HepG2 (cell line): ENCODE results near the gene PDCL3. TPM values are rescaled to one million over a fixed set of nuclear protein-coding genes. Genes with fewer than 3 reads are reported as not detected.

Experiments used
- ATAC-seq: fragments of 200-7000 bp; cut with Tn5 transposase; 3 replicates; pipeline ENCODE4 v1.9.1; 2020; ENCODE audit warnings: mild to moderate bottlenecking, moderate library complexity
- BruUV-seq: library from RNA; stranded (reverse); fragments of 400-500 nt; replicated peaks from 2 replicates; lab custom pipeline; 2021; lab: Mats Ljungman, UMichigan
- CTCF ChIA-PET: fragments of 300-600 bp; formaldehyde crosslinking; extraction: SDS; loops from one replicate; lab custom pipeline; 2021; ENCODE audit warnings: low total read pairs, inconsistent platforms, low intra/inter-chr PET ratio; lab: Yijun Ruan, JAX
- POLR2A ChIA-PET: fragments of 350-600 bp; sonication (Branson Sonifier 250); formaldehyde crosslinking; loops from one replicate; lab custom pipeline; 2020; ENCODE audit warnings: antibody characterized with exemption, inconsistent platforms; lab: Yijun Ruan, JAX
- DNase-seq: peaks from one replicate; pipeline ENCODE4 v3.0.0-alpha.2; 2015; ENCODE audit warnings: low spot score
- FAIRE-seq: peaks from 3 replicates; lab custom pipeline; 2011; peaks lifted over from hg19 to GRCh38; lab: Jason Lieb, UNC
- H2AFZ ChIP-seq: one replicate; pipeline ENCODE4 v1.6.1; 2011; ENCODE audit warnings: low read length, inconsistent platforms
- H3K27ac ChIP-seq: fragments of 300-600 bp; 3 replicates; pipeline ENCODE4 v1.8.0; 2011; ENCODE audit warnings: mixed run types, mild to moderate bottlenecking, mixed read lengths, low read length, inconsistent platforms; ENCODE audit not compliant: insufficient read depth; ENCODE audit errors: extremely low read length
- H3K27me3 ChIP-seq, 2 experiments: fragments of 200-600 bp in 1 of 2; 2 replicates in 1 of 2; 3 replicates in 1 of 2; pipeline versions ENCODE4 v1.6.0 to v1.8.0; 2011; ENCODE audit warnings: low read length in 2 of 2, mild to moderate bottlenecking in 2 of 2, moderate library complexity in 2 of 2, inconsistent platforms in 1 of 2; ENCODE audit not compliant: insufficient read depth in 2 of 2, control insufficient read depth in 1 of 2
- H3K36me3 ChIP-seq, 2 experiments: fragments of 200-600 bp in 1 of 2; replicated peaks in 1 of 2; 2 replicates in 1 of 2; 3 replicates in 1 of 2; pipeline versions ENCODE4 v1.5.1 to v1.8.0; 2011; ENCODE audit warnings: low read length in 2 of 2, inconsistent platforms in 1 of 2; ENCODE audit not compliant: insufficient read depth in 2 of 2, control insufficient read depth in 1 of 2
- H3K4me1 ChIP-seq: 2 replicates; pipeline ENCODE4 v1.5.1; 2012; ENCODE audit warnings: low read length, inconsistent platforms; ENCODE audit not compliant: insufficient read depth
- H3K4me2 ChIP-seq: 2 replicates; pipeline ENCODE4 v1.6.0; 2011; ENCODE audit warnings: low read depth, low read length, inconsistent platforms
- H3K4me3 ChIP-seq, 3 experiments: fragments of 200-600 bp in 1 of 3; sonication (generic), shearing (Covaris generic) in 1 of 3; replicated peaks in 1 of 3; 2 replicates each; pipeline ENCODE4 v1.5.1; 2011 to 2016; ENCODE audit warnings: low read length in 3 of 3, inconsistent platforms in 2 of 3, low read depth in 2 of 3, mild to moderate bottlenecking in 2 of 3, control low read depth in 1 of 3, mixed read lengths in 1 of 3; ENCODE audit not compliant: insufficient read depth in 1 of 3
- H3K79me2 ChIP-seq: one replicate; pipeline ENCODE4 v1.6.1; 2011; ENCODE audit warnings: low read length, inconsistent platforms; ENCODE audit not compliant: insufficient read depth
- H3K9ac ChIP-seq: 2 replicates; pipeline ENCODE4 v1.6.0; 2011; ENCODE audit warnings: mild to moderate bottlenecking, low read depth, low read length, inconsistent platforms; ENCODE audit not compliant: insufficient read depth
- H3K9me3 ChIP-seq: 2 replicates; pipeline ENCODE4 v1.5.1; 2012; ENCODE audit warnings: mild to moderate bottlenecking, low read length
- H4K20me1 ChIP-seq: 2 replicates; pipeline ENCODE4 v1.6.0; 2011; ENCODE audit warnings: inconsistent platforms, mild to moderate bottlenecking, low read length, moderate library complexity; ENCODE audit not compliant: insufficient read depth
- EP300 ChIP-seq, 3 experiments: sonication (generic) in 1 of 3; formaldehyde crosslinking in 1 of 3; IDR thresholded peaks; 2 replicates each; pipeline versions ENCODE4 v1.5.1 to v1.6.1; 2011 to 2020; ENCODE audit warnings: low read depth in 2 of 3, low read length in 2 of 3, borderline replicate concordance in 1 of 3, improper control_type of control experiment in 1 of 3, mild to moderate bottlenecking in 1 of 3, missing genetic modification reagents in 1 of 3, moderate library complexity in 1 of 3
- IKZF4 ChIP-seq: sonication (generic); formaldehyde crosslinking; IDR thresholded peaks from 2 replicates; pipeline ENCODE4 v1.5.1; 2020; ENCODE audit warnings: borderline replicate concordance, mild to moderate bottlenecking, low read depth, missing genetic modification reagents; ENCODE audit errors: not compliant biosample characterization
- LCORL ChIP-seq, 2 experiments: fragments of 450-650 bp in 1 of 2; sonication (generic) in 1 of 2; formaldehyde crosslinking in 1 of 2; IDR thresholded peaks; 2 replicates each; pipeline versions ENCODE4 v1.5.0 to v1.6.1; 2017 to 2020; ENCODE audit warnings: antibody characterized with exemption in 1 of 2, missing genetic modification reagents in 1 of 2
- TBP ChIP-seq: sonication (generic); formaldehyde crosslinking; IDR thresholded peaks from 2 replicates; pipeline ENCODE4 v1.5.0; 2020; ENCODE audit warnings: missing genetic modification reagents
- ZNF451 ChIP-seq: sonication (generic); formaldehyde crosslinking; IDR thresholded peaks from 2 replicates; pipeline ENCODE4 v1.5.0; 2020; ENCODE audit warnings: mild to moderate bottlenecking, missing genetic modification reagents
- ZNF781 ChIP-seq: sonication (generic); formaldehyde crosslinking; IDR thresholded peaks from 2 replicates; pipeline ENCODE4 v1.5.1; 2020; ENCODE audit warnings: borderline replicate concordance, mild to moderate bottlenecking, missing genetic modification reagents; ENCODE audit errors: not compliant biosample characterization
- WGBS: methylation state at CpG from one replicate; pipeline ENCODE4 v1.1.6; 2017; ENCODE audit warnings: low lambda C conversion rate; 5-methylcytosine and 5-hydroxymethylcytosine counted together
- in situ Hi-C: cut with HindIII; loops from 2 replicates; pipeline ENCODE4 v1.10.0; 2017; ENCODE audit warnings: low pct_unique_long_range_greater_than_20kb; ENCODE audit not compliant: extremely low pct_ligation_motif_present
- intact Hi-C: fragments of 100-400 bp; cut with micrococcal nuclease; formaldehyde crosslinking; loops from one replicate; pipeline ENCODE4 v1.10.0; 2022; ENCODE audit not compliant: unreplicated experiment
- polyA plus RNA-seq, 8 experiments: library from polyadenylated mRNA; depleted of rRNA in 3 of 8; stranded (reverse) in 7 of 8; unstranded in 1 of 8; fragments of >200 nt; fragmentation: Illumina TruSeq in 4 of 8; extraction: Trizol in 4 of 8; gene quantifications; 2 replicates each; pipeline versions ENCODE4 v1.2.1 to v1.2.3, GENCODE V29; 2011 to 2016; ENCODE audit warnings: low read depth in 4 of 8, missing spikeins in 1 of 8, mixed read lengths in 1 of 8; ENCODE audit not compliant: insufficient read depth in 1 of 8
- total RNA-seq, 5 experiments: library from RNA; depleted of rRNA; stranded (reverse); fragments of >200 nt; fragmentation: Illumina TruSeq; extraction: Trizol; gene quantifications; 2 replicates each; pipeline ENCODE4 v1.2.3, GENCODE V29; 2016; ENCODE audit warnings: low read depth in 1 of 5
- TF ChIP-seq, protein P1 (sequence below): sonication (generic); formaldehyde crosslinking; IDR thresholded peaks from 2 replicates; pipeline ENCODE4 v1.4.0; 2020; ENCODE audit warnings: mild to moderate bottlenecking, missing genetic modification reagents, borderline replicate concordance
- TF ChIP-seq, protein P2 (sequence below): sonication (generic); formaldehyde crosslinking; conservative IDR thresholded peaks from 2 replicates; pipeline ENCODE4 v1.4.0; 2020; ENCODE audit warnings: mild to moderate bottlenecking, missing genetic modification reagents, moderate library complexity

PDCL3 gene
- total and polyA plus RNA-seq, 2 of the 13 experiments (the other 11 are each of a cell fraction or from before 2014, with no cell fraction given), result 14.4 to 24.4 TPM

GRCh38 chr2:100620481-100620880 lies 57.7 kb downstream of the PDCL3 start:
- FAIRE-seq, result no peak
- ChIA-PET POLR2A (no interaction called here), CTCF (no interaction called here)
- H3K9ac ChIP-seq, result no peak overlapping the region
- no peak for ATAC-seq
- no peaks in the 10 kb centered on the region for H3K9me3 ChIP-seq
- in situ Hi-C loops (no loop called here), intact Hi-C loops (no loop called here)
- BruUV-seq, result no TSS peak
- H3K36me3 ChIP-seq, result no peaks in the 10 kb centered on the region
- peaks cover 5 to 58% of the 10 kb centered on the region in 2 experiments for H3K27me3 ChIP-seq
- H4K20me1 ChIP-seq, result no peaks in the 10 kb centered on the region
- H2AFZ ChIP-seq, result no peak overlapping the region
- no peak for TF ChIP-seq ZNF781
- no peak for TF ChIP-seq TBP (CRISPR knock-in tag)
- no peak for TF ChIP-seq IKZF4
- TF ChIP-seq ZNF451 (CRISPR knock-in tag), result no peak
- no peak for DNase-seq
- H3K4me2 ChIP-seq, result no peak overlapping the region
- no peaks in the 10 kb centered on the region for H3K79me2 ChIP-seq
- no peaks in the 10 kb centered on the region for H3K4me1 ChIP-seq
- H3K27ac ChIP-seq, result no peak overlapping the region
- WGBS, result 9% methylated on average over 2 of the region's 3 CpGs
- H3K4me3 ChIP-seq, result no peak overlapping the region

GRCh38 chr2:100621371-100621951 lies 58.7 kb downstream of the PDCL3 start:
- in situ Hi-C loops, result no loop called here
- Histone ChIP-seq H3K27me3 (peaks cover 2 to 60% of the 10 kb centered on the region in 2 experiments), H3K9ac (no peak overlapping the region), H3K4me2 (no peak overlapping the region), H3K4me1 (no peaks in the 10 kb centered on the region), H2AFZ (no peak overlapping the region), H4K20me1 (no peaks in the 10 kb centered on the region), H3K36me3 (no peaks in the 10 kb centered on the region), H3K79me2 (no peaks in the 10 kb centered on the region), H3K27ac (no peak overlapping the region), H3K4me3 (no peak overlapping the region), H3K9me3 (no peaks in the 10 kb centered on the region)
- CTCF ChIA-PET, result no interaction called here
- FAIRE-seq, result no peak
- ATAC-seq, result no peak
- no TSS peak for BruUV-seq
- intact Hi-C loops, result no loop called here
- WGBS, result 49% methylated on average over 8 of the region's 8 CpGs
- POLR2A ChIA-PET, result no interaction called here
- no peak for DNase-seq
- TF ChIP-seq, protein P1, sequence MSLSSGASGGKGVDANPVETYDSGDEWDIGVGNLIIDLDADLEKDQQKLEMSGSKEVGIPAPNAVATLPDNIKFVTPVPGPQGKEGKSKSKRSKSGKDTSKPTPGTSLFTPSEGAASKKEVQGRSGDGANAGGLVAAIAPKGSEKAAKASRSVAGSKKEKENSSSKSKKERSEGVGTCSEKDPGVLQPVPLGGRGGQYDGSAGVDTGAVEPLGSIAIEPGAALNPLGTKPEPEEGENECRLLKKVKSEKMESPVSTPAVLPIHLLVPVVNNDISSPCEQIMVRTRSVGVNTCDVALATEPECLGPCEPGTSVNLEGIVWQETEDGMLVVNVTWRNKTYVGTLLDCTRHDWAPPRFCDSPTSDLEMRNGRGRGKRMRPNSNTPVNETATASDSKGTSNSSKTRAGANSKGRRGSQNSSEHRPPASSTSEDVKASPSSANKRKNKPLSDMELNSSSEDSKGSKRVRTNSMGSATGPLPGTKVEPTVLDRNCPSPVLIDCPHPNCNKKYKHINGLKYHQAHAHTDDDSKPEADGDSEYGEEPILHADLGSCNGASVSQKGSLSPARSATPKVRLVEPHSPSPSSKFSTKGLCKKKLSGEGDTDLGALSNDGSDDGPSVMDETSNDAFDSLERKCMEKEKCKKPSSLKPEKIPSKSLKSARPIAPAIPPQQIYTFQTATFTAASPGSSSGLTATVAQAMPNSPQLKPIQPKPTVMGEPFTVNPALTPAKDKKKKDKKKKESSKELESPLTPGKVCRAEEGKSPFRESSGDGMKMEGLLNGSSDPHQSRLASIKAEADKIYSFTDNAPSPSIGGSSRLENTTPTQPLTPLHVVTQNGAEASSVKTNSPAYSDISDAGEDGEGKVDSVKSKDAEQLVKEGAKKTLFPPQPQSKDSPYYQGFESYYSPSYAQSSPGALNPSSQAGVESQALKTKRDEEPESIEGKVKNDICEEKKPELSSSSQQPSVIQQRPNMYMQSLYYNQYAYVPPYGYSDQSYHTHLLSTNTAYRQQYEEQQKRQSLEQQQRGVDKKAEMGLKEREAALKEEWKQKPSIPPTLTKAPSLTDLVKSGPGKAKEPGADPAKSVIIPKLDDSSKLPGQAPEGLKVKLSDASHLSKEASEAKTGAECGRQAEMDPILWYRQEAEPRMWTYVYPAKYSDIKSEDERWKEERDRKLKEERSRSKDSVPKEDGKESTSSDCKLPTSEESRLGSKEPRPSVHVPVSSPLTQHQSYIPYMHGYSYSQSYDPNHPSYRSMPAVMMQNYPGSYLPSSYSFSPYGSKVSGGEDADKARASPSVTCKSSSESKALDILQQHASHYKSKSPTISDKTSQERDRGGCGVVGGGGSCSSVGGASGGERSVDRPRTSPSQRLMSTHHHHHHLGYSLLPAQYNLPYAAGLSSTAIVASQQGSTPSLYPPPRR (CRISPR knock-in tag), result no peak
- no peak for TF ChIP-seq LCORL (IDR thresholded peaks at IDR 0.05)
- TF ChIP-seq LCORL (CRISPR knock-in tag; IDR thresholded peaks at IDR 0.05), result no peak
- TF ChIP-seq EP300 (IDR thresholded peaks at IDR 0.05; ENCODE audit: low read depth in 2 of 2, low read length in 2 of 2), result no peak
- TF ChIP-seq EP300 (CRISPR knock-in tag; IDR thresholded peaks at IDR 0.05; ENCODE audit: borderline replicate concordance), result no peak
- TF ChIP-seq, protein P2, sequence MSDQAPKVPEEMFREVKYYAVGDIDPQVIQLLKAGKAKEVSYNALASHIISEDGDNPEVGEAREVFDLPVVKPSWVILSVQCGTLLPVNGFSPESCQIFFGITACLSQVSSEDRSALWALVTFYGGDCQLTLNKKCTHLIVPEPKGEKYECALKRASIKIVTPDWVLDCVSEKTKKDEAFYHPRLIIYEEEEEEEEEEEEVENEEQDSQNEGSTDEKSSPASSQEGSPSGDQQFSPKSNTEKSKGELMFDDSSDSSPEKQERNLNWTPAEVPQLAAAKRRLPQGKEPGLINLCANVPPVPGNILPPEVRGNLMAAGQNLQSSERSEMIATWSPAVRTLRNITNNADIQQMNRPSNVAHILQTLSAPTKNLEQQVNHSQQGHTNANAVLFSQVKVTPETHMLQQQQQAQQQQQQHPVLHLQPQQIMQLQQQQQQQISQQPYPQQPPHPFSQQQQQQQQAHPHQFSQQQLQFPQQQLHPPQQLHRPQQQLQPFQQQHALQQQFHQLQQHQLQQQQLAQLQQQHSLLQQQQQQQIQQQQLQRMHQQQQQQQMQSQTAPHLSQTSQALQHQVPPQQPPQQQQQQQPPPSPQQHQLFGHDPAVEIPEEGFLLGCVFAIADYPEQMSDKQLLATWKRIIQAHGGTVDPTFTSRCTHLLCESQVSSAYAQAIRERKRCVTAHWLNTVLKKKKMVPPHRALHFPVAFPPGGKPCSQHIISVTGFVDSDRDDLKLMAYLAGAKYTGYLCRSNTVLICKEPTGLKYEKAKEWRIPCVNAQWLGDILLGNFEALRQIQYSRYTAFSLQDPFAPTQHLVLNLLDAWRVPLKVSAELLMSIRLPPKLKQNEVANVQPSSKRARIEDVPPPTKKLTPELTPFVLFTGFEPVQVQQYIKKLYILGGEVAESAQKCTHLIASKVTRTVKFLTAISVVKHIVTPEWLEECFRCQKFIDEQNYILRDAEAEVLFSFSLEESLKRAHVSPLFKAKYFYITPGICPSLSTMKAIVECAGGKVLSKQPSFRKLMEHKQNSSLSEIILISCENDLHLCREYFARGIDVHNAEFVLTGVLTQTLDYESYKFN (CRISPR knock-in tag), result no peak
